NCI-H2081 treated with DMSO at 0.1 percent for 48 hours (cell line): ENCODE measurements around the gene C5AR2.
"Not testable (repeated sequence)": the region's sequence is repeated elsewhere in the genome, so short reads cannot be mapped to it uniquely, and the experiment has no call there.

Experiments used
- DNase-seq: peaks from one replicate; lab custom pipeline; 2025; lab: John Stamatoyannopoulos, UW

Gene C5AR2

GRCh38 chr19:47388721-47389120 is 56.7 kb downstream of the C5AR2 start:
- not testable (repeated sequence) for DNase-seq

- DNase-seq, result no peak
These were observed 57.2 kb downstream of the C5AR2 start for GRCh38 chr19:47389150-47389556.

- no peak for DNase-seq
These were observed 58.8 kb downstream of the C5AR2 start for GRCh38 chr19:47390533-47391488.

- DNase-seq, result no peak
These were observed 59.7 kb downstream of the C5AR2 start for GRCh38 chr19:47391510-47392223.
